Trophoblast cell (in vitro differentiated cells and primary cell): ENCODE measurements around the gene ERVV-1.

Source experiments
- DNase-seq, 2 donors: peaks; one replicate each; pipeline ENCODE4 v3.0.0-alpha.2; 2016
- H2AFZ ChIP-seq: 2 replicates; pipeline ENCODE4 v1.6.1; 2013; ENCODE audit warnings: low read length, moderate library complexity, mild to moderate bottlenecking; ENCODE audit not compliant: insufficient read depth, poor library complexity
- H2AK5ac ChIP-seq: 2 replicates; pipeline ENCODE4 v1.6.1; 2013; ENCODE audit warnings: mild to moderate bottlenecking, low read length
- H2BK120ac ChIP-seq: 2 replicates; pipeline ENCODE4 v1.6.1; 2013; ENCODE audit warnings: low read length, mild to moderate bottlenecking, moderate library complexity; ENCODE audit not compliant: insufficient read depth, poor library complexity
- H2BK12ac ChIP-seq: 2 replicates; pipeline ENCODE4 v1.6.1; 2013; ENCODE audit warnings: mild to moderate bottlenecking, low read length, moderate library complexity
- H2BK5ac ChIP-seq: 2 replicates; pipeline ENCODE4 v1.6.1; 2013; ENCODE audit warnings: low read length, low read depth, moderate library complexity, mild to moderate bottlenecking; ENCODE audit not compliant: poor library complexity
- H3K14ac ChIP-seq: 2 replicates; pipeline ENCODE4 v1.6.1; 2013; ENCODE audit warnings: mild to moderate bottlenecking, low read length
- H3K18ac ChIP-seq: 2 replicates; pipeline ENCODE4 v1.6.1; 2013; ENCODE audit warnings: mild to moderate bottlenecking, low read length
- H3K23ac ChIP-seq: 2 replicates; pipeline ENCODE4 v1.6.1; 2013; ENCODE audit warnings: low read length
- H3K27ac ChIP-seq: 2 replicates; pipeline ENCODE4 v1.5.1; 2013; ENCODE audit warnings: low read depth, mild to moderate bottlenecking, inconsistent platforms, low read length, moderate library complexity
- H3K27me3 ChIP-seq: 2 replicates; pipeline ENCODE4 v1.6.1; 2013; ENCODE audit warnings: inconsistent platforms, mild to moderate bottlenecking, low read length, moderate library complexity; ENCODE audit not compliant: insufficient read depth
- H3K36me3 ChIP-seq, 2 experiments: 1 replicate in 1 of 2; 2 replicates in 1 of 2; pipeline ENCODE4 v1.6.1; 2013; ENCODE audit warnings: low read length in 2 of 2, mild to moderate bottlenecking in 2 of 2, moderate library complexity in 1 of 2; ENCODE audit not compliant: insufficient read depth in 2 of 2, control insufficient read depth in 1 of 2
- H3K4ac ChIP-seq: 2 replicates; pipeline ENCODE4 v1.6.1; 2013; ENCODE audit warnings: low read depth, mild to moderate bottlenecking, low read length, moderate library complexity
- H3K4me1 ChIP-seq, 2 experiments: 1 replicate in 1 of 2; 2 replicates in 1 of 2; pipeline ENCODE4 v1.6.1; 2013; ENCODE audit warnings: low read length in 2 of 2, mild to moderate bottlenecking in 2 of 2, moderate library complexity in 1 of 2; ENCODE audit not compliant: insufficient read depth in 2 of 2, control insufficient read depth in 1 of 2
- H3K4me2 ChIP-seq: 2 replicates; pipeline ENCODE4 v1.6.1; 2013; ENCODE audit warnings: inconsistent platforms, mild to moderate bottlenecking, low read length, moderate library complexity
- H3K4me3 ChIP-seq: 2 replicates; pipeline ENCODE4 v1.5.1; 2013; ENCODE audit warnings: mild to moderate bottlenecking, low read depth, low read length, inconsistent platforms
- H3K79me1 ChIP-seq: one replicate; pipeline ENCODE4 v1.6.1; 2013; ENCODE audit warnings: low read length
- H3K79me2 ChIP-seq: 2 replicates; pipeline ENCODE4 v1.6.1; 2013; ENCODE audit warnings: low read length, mild to moderate bottlenecking; ENCODE audit not compliant: control insufficient read depth, insufficient read depth, poor library complexity
- H3K9ac ChIP-seq: 2 replicates; pipeline ENCODE4 v1.6.1; 2013; ENCODE audit warnings: mild to moderate bottlenecking, low read length
- H3K9me3 ChIP-seq: 2 replicates; pipeline ENCODE4 v1.6.1; 2013; ENCODE audit warnings: low read depth, mild to moderate bottlenecking, control low read depth, inconsistent platforms, low read length; ENCODE audit not compliant: insufficient read depth
- H4K12ac ChIP-seq: 2 replicates; pipeline ENCODE4 v1.6.1; 2013; ENCODE audit warnings: low read depth, mild to moderate bottlenecking, low read length, moderate library complexity
- H4K8ac ChIP-seq: 2 replicates; pipeline ENCODE4 v1.6.1; 2013; ENCODE audit warnings: low read depth, mild to moderate bottlenecking, low read length, moderate library complexity
- H4K91ac ChIP-seq: one replicate; pipeline ENCODE4 v1.6.1; 2013; ENCODE audit warnings: low read depth, mild to moderate bottlenecking, low read length, moderate library complexity
- WGBS: extraction: QIAGEN DNeasy Blood & Tissue Kit; methylation state at CpG from one replicate; pipeline ENCODE4 v1.1.7; 2013; ENCODE audit warnings: missing lambda C conversion rate; ENCODE audit not compliant: insufficient read length, insufficient coverage; ENCODE audit errors: extremely low coverage; 5-methylcytosine and 5-hydroxymethylcytosine counted together

The ERVV-1 gene

DNA sequence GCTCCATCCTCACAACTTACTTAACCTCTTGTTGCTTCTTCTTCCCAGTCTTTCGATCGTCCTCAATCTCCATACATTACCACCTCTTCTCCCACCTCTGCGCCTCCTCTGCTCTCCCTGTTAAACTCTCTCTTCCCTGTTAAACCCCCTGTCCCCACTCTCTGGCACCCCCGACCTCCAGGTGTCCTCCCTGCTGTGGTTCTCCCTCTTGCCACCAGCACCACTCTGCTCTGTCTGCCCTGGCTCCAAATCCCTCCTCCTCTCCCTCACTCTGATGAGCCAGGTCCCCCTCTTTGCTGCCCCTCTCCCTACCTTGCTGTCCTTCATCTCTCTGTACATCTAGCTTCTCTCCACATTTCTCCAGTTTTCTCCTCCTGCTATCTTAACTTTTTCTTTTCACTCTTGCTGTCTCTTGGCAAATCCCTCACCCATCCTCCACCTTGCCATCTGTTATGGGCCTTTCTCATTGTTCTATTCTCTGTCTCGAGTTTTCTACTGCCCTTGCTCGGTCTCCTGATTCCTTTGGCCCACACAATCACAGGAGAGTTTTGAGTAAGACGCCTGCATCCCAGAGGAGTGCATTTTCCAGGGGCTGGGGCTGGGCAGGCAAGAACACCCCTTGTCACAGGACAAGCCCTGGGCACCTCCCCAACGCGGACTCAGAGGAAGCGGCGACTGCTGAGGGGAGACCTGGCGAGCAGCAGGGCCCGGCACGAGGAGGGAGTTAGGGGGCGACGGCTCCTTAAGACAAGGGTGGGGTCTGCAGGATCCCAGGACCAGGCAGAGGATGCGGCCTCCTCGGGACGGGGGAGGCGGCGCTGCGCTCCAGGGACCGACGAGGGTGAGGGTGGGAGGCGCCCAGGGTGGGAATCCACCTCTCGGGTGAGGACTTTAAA lies 21.4 kb upstream of the ERVV-1 start:
- peak overlapping the region; percentile 77 for H3K4me3 ChIP-seq
- no peaks in the 10 kb centered on the region for H3K27me3 ChIP-seq
- peaks cover 3 to 7% of the 10 kb centered on the region in 2 experiments for H3K4me1 ChIP-seq
- no peak for DNase-seq
- H2BK120ac ChIP-seq = peak overlapping the region; percentile 40
- H3K4me2 ChIP-seq = peak overlapping the region; percentile 94
- peaks cover 3% of the 10 kb centered on the region for H3K79me2 ChIP-seq
- peak overlapping the region; percentile 82 for H4K91ac ChIP-seq
- peak overlapping the region; percentile 61 for H3K27ac ChIP-seq
- peak overlapping the region; percentile 74 for H2AFZ ChIP-seq
- H4K8ac ChIP-seq = peak overlapping the region; percentile 81
- H4K12ac ChIP-seq = peak overlapping the region; percentile 72
- H3K79me1 ChIP-seq = peaks cover 14% of the 10 kb centered on the region
- H3K18ac ChIP-seq = peak overlapping the region; percentile 85
- peak overlapping the region; percentile 72 for H2BK12ac ChIP-seq
- peaks cover 3 to 5% of the 10 kb centered on the region in 2 experiments for H3K36me3 ChIP-seq
- peak overlapping the region; percentile 87 for H3K14ac ChIP-seq
- H3K23ac ChIP-seq = peak overlapping the region; percentile 37
- peak overlapping the region; percentile 84 for H3K9ac ChIP-seq
- H2BK5ac ChIP-seq = peak overlapping the region; percentile 62
- H3K4ac ChIP-seq = peak overlapping the region; percentile 93
- no peaks in the 10 kb centered on the region for H3K9me3 ChIP-seq
- 100% methylated on average over 2 of the region's 26 CpGs for WGBS
- peak overlapping the region; percentile 35 for H2AK5ac ChIP-seq

DNA sequence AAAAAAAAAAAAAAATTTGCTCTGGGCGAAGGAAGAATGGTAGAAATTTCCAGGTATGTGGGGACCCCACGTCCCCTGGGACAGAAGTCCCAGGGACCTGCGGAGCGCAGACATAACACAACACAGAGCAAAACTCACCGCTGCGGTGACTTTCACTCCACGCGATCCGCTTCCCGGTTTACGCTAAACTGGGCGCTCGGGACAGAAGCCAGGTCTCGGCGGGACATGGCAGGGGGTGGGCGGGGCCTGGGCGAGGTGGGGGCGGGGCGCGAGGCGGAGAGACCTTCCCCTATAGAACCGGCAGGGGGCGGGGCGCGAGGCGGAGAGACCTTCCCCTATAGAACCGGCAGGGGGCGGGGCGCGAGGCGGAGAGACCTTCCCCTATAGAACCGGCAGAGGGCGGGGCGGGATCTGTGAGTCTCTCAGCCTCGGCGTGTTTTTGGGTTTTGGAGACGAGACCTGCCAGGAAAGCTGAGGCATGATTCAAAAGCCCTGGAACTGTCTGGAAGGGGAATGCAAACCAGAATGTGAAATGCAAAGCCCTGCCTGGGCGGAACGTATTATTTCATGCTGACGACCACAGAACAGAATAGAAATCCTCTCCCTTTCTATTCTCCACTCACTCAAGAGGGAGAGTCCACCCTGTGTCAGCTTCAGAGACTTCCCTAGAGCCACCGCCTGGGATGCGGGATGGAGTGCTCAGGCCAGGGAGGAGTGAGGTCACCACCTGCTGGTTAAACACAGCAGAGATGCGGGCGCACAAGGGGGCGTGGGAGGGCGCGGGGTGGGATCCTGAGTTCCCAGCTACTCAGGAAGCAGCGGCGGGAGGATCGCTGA lies 20.2 kb upstream of the ERVV-1 start:
- Histone ChIP-seq H3K4me3 (peak overlapping the region; percentile 72), H3K27me3 (no peaks in the 10 kb centered on the region), H3K23ac (no peak overlapping the region), H4K12ac (no peak overlapping the region), H3K18ac (no peak overlapping the region), H3K14ac (no peak overlapping the region), H4K8ac (peak overlapping the region; percentile 42), H3K4ac (peak overlapping the region; percentile 83), H2BK12ac (no peak overlapping the region), H3K36me3 (peaks cover 3 to 5% of the 10 kb centered on the region in 2 experiments), H3K9me3 (no peaks in the 10 kb centered on the region), H3K9ac (peak overlapping the region; percentile 63), H2AK5ac (no peak overlapping the region), H3K79me1 (peaks cover 14% of the 10 kb centered on the region), H3K27ac (peak overlapping the region; percentile 86), H2BK5ac (peak overlapping the region; percentile 45), H4K91ac (peak overlapping the region; percentile 81), H3K4me1 (peaks cover 3 to 7% of the 10 kb centered on the region in 2 experiments), H3K79me2 (peaks cover 3% of the 10 kb centered on the region), H3K4me2 (peak overlapping the region; percentile 94), H2AFZ (peak overlapping the region; percentile 81), H2BK120ac (peak overlapping the region; percentile 65)
- DNase-seq = peak; percentile 86 to 91
- WGBS = no CpG with 5 or more reads among the region's 50 CpGs

DNA sequence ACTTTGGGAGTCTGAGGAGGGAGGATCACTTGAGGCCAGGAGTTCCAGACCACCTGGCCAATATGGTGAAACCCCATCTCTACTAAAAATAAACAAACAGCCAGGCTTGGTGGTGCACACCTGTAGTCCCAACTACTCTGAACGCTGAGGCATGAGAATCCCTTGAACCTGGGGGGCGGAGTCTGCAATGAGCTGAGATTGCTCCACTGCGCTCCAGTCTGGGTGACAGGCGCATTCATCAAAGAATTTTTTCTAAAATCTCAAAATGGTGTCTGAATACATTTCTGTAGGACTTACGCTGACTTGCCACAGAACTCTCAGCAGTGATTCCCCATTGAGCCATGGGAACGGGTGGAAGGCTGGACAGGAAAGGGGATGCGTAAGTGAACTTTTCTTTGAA lies 18.0 kb upstream of the ERVV-1 start:
- no peak overlapping the region for H3K23ac ChIP-seq
- no CpG with 5 or more reads among the region's 7 CpGs for WGBS
- no peaks in the 10 kb centered on the region for H3K27me3 ChIP-seq
- H2AK5ac ChIP-seq = no peak overlapping the region
- H4K12ac ChIP-seq = no peak overlapping the region
- H3K79me1 ChIP-seq = peaks cover 17% of the 10 kb centered on the region
- H3K4me1 ChIP-seq = peaks cover 3 to 7% of the 10 kb centered on the region in 2 experiments
- no peaks in the 10 kb centered on the region for H3K9me3 ChIP-seq
- H3K27ac ChIP-seq = no peak overlapping the region
- no peak overlapping the region for H3K4ac ChIP-seq
- H3K36me3 ChIP-seq = peaks cover 0 to 3% of the 10 kb centered on the region in 2 experiments
- H4K91ac ChIP-seq = no peak overlapping the region
- peak; percentile 78 to 93 for DNase-seq
- no peak overlapping the region for H2AFZ ChIP-seq
- no peak overlapping the region for H3K9ac ChIP-seq
- H3K79me2 ChIP-seq = peaks cover 3% of the 10 kb centered on the region
- H3K14ac ChIP-seq = no peak overlapping the region
- H2BK5ac ChIP-seq = no peak overlapping the region
- H2BK12ac ChIP-seq = no peak overlapping the region
- no peak overlapping the region for H2BK120ac ChIP-seq
- H3K4me3 ChIP-seq = no peak overlapping the region
- H4K8ac ChIP-seq = no peak overlapping the region
- no peak overlapping the region for H3K18ac ChIP-seq
- no peak overlapping the region for H3K4me2 ChIP-seq

DNA sequence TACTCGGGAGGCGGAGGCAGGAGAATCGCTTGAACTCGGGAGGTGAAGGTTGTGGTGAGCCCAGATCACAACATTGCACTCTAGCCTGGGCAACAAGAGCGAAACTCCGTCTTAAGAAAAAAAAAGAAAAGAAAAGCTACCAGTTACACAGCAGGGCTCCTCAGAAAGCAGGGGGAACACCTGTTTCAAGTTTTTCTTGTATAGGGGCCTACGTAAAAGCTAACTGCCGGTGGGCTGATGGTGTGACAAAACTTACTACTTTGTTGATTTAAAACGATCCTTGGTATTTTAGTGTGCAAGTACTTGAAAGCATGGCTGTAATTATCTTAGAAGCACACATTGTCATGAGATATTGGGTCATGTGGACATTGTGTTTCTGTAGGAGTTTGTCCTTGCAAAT lies 15.7 kb upstream of the ERVV-1 start:
- DNase-seq = peak; percentile 53 to 74
- Histone ChIP-seq H3K9ac (no peak overlapping the region), H2BK120ac (no peak overlapping the region), H3K4ac (no peak overlapping the region), H3K4me1 (no peaks in the 10 kb centered on the region), H3K14ac (peak overlapping the region; percentile 39), H3K18ac (peak overlapping the region; percentile 64), H4K12ac (peak overlapping the region; percentile 1), H3K4me3 (no peak overlapping the region), H3K79me1 (peaks cover 9% of the 10 kb centered on the region), H2AK5ac (no peak overlapping the region), H3K23ac (no peak overlapping the region), H3K4me2 (peak overlapping the region; percentile 30), H3K27ac (peak overlapping the region; percentile 72), H3K27me3 (no peaks in the 10 kb centered on the region), H2AFZ (no peak overlapping the region), H4K8ac (peak overlapping the region; percentile 37), H2BK5ac (peak overlapping the region; percentile 72), H3K36me3 (no peaks in the 10 kb centered on the region), H2BK12ac (no peak overlapping the region), H4K91ac (peak overlapping the region; percentile 35), H3K9me3 (no peaks in the 10 kb centered on the region), H3K79me2 (no peaks in the 10 kb centered on the region)
- WGBS = no CpG with 5 or more reads among the region's 9 CpGs
